ENCODE results near the gene PARVA. TPM values are rescaled to one million over a fixed set of nuclear protein-coding genes. Genes with fewer than 3 reads are reported as not detected.

Gene PARVA
- total and polyA plus RNA-seq, 2 of the 8 experiments (the other 6 are each of a cell fraction or from before 2014, with no cell fraction given) = 3.1 to 13.5 TPM

GRCh38 chr11:12573707-12574485 lies 196.5 kb downstream of the PARVA start:
- no peak overlapping the region for H3K18ac ChIP-seq (ENCODE audit: extremely low read depth, low read length)
- H4K91ac ChIP-seq (replicated peaks; ENCODE audit: insufficient read length, low read length) = no peak overlapping the region
- H2BK20ac ChIP-seq (ENCODE audit: low read length) = no peak overlapping the region
- no peaks in the 10 kb centered on the region for H3K36me3 ChIP-seq (ENCODE audit: control insufficient read depth in 2 of 4, insufficient read depth in 4 of 4, low read length in 3 of 4)
- H3K4ac ChIP-seq (replicated peaks; ENCODE audit: insufficient read length, low read depth, low read length) = no peak overlapping the region
- no peak overlapping the region for H3K9ac ChIP-seq (replicated peaks in 1 of 4; ENCODE audit: extremely low read depth in 1 of 4, low read depth in 3 of 4, low read length in 3 of 4)
- H3K23me2 ChIP-seq (ENCODE audit: low read depth, low read length) = no peaks in the 10 kb centered on the region
- H3K9me3 ChIP-seq (ENCODE audit: insufficient read depth in 2 of 2, low read depth in 1 of 2, low read length in 1 of 2) = no peaks in the 10 kb centered on the region
- no peak overlapping the region for H3K56ac ChIP-seq (replicated peaks; ENCODE audit: insufficient read length, low read depth, low read length)
- no peak overlapping the region for H3K23ac ChIP-seq (ENCODE audit: insufficient read length)
- ChIA-PET CTCF (ENCODE audit: partially characterized antibody) (interaction anchor here (0.6 to 2.1 kb wide), 11 partner anchors 9 to 337 kb away, joined by 3 to 8 read pairs (median 4); no protein-coding TSS in a partner anchor), POLR2A (ENCODE audit: partially characterized antibody) (no interaction called here)
- H4K20me1 ChIP-seq (replicated peaks in 1 of 2; ENCODE audit: control insufficient read depth in 1 of 2, insufficient read depth in 2 of 2, low read length in 2 of 2) = no peaks in the 10 kb centered on the region
- H3K79me2 ChIP-seq (ENCODE audit: control insufficient read depth in 1 of 2, insufficient read depth in 2 of 2, low read length in 2 of 2) = no peaks in the 10 kb centered on the region
- DNase-seq (ENCODE audit: low read depth in 1 of 2, low spot score in 2 of 2) (no peak), FAIRE-seq (no peak)
- H3K79me1 ChIP-seq (ENCODE audit: low read depth, low read length) = no peaks in the 10 kb centered on the region
- H3K14ac ChIP-seq (ENCODE audit: insufficient read length) = no peak overlapping the region
- no peak overlapping the region for H4K5ac ChIP-seq (ENCODE audit: insufficient read length, low read depth, low read length)
- no peak overlapping the region for H2AK5ac ChIP-seq (ENCODE audit: low read depth, low read length)
- no peaks in the 10 kb centered on the region for H3K4me1 ChIP-seq (replicated peaks in 1 of 4; ENCODE audit: control insufficient read depth in 3 of 4, insufficient read depth in 4 of 4, low read length in 3 of 4)
- no peak overlapping the region for H3K27ac ChIP-seq (ENCODE audit: low read depth, low read length)
- no peak overlapping the region for H4K8ac ChIP-seq (ENCODE audit: extremely low read depth, insufficient read depth, low read length)
- no peak overlapping the region for H2BK12ac ChIP-seq (ENCODE audit: low read depth, low read length)
- WGBS, 2 experiments (ENCODE audit: extremely low coverage in 1 of 2, insufficient coverage in 1 of 2, insufficient read length in 1 of 2, insufficient replicate concordance in 2 of 2, low coverage in 1 of 2, low lambda C conversion rate in 2 of 2, missing lambda C conversion rate in 1 of 2) = 100% methylated on average over 1 of the region's 1 CpG; no CpG with 5 or more reads in 1 of the 2 experiments
- H2AFZ ChIP-seq (ENCODE audit: low read length) = no peak overlapping the region
- no peaks in the 10 kb centered on the region for H3K27me3 ChIP-seq (replicated peaks in 1 of 4; ENCODE audit: control insufficient read depth in 3 of 4, extremely low read depth in 1 of 4, insufficient read depth in 3 of 4, low read length in 3 of 4)
- H2BK15ac ChIP-seq (ENCODE audit: low read length) = no peak overlapping the region
- no peak overlapping the region for H2BK5ac ChIP-seq (ENCODE audit: low read depth, low read length)
- H2BK120ac ChIP-seq (replicated peaks; ENCODE audit: low read depth, low read length) = no peak overlapping the region
- no peak overlapping the region for H3K4me3 ChIP-seq (ENCODE audit: extremely low read depth in 1 of 4, insufficient read depth in 2 of 4, low read depth in 3 of 4, low read length in 4 of 4)
- no peak overlapping the region for H3K4me2 ChIP-seq (ENCODE audit: insufficient read depth in 1 of 2, low read depth in 2 of 2, low read length in 2 of 2)
- TF ChIP-seq SIRT6 (IDR thresholded peaks at IDR 0.05; ENCODE audit: low read length) (no peak), KDM4A (IDR thresholded peaks at IDR 0.05; ENCODE audit: low read depth, low read length, severe bottlenecking) (no peak), FOSL1 (IDR thresholded peaks at IDR 0.05; ENCODE audit: insufficient read depth, low read depth, low read length) (no peak), GTF2F1 (IDR thresholded peaks at IDR 0.05; ENCODE audit: borderline replicate concordance, low read depth, low read length) (no peak), RBBP5 (IDR thresholded peaks at IDR 0.05; ENCODE audit: borderline replicate concordance, low read depth, low read length) (no peak), ZNF274 (IDR thresholded peaks at IDR 0.05; ENCODE audit: borderline replicate concordance, extremely low read depth, low read length) (no peak), CHD2 (IDR thresholded peaks at IDR 0.05; ENCODE audit: low read length) (no peak), EP300 (IDR thresholded peaks at IDR 0.05; ENCODE audit: borderline replicate concordance in 1 of 2, low read depth in 2 of 2, low read length in 2 of 2) (no peak), TEAD4 (IDR thresholded peaks at IDR 0.05; ENCODE audit: low read depth, low read length) (no peak), CBX5 (IDR thresholded peaks at IDR 0.05; ENCODE audit: low read depth, low read length) (no peak), SIN3A (conservative IDR thresholded peaks at IDR 0.05 in 1 of 2, IDR thresholded peaks at IDR 0.05 in 1 of 2; ENCODE audit: low read depth in 1 of 2, low read length in 2 of 2) (no peak), SP1 (IDR thresholded peaks at IDR 0.05; ENCODE audit: low read depth, low read length) (no peak)

Measured in H1 (cell line).